Osteoblast (primary cell): ENCODE data around the gene FAM219A. TPM values are rescaled to one million over a fixed set of nuclear protein-coding genes. Genes with fewer than 3 reads are reported as not detected.

ENCODE experiments used
- DNase-seq: peaks from one replicate; pipeline ENCODE4 v3.0.0; 2011; ENCODE audit warnings: low spot score, mixed read lengths; ENCODE audit not compliant: insufficient read length; ENCODE audit errors: missing footprints
- H2AFZ ChIP-seq: 2 replicates; pipeline ENCODE4 v1.6.0; 2011; ENCODE audit warnings: mild to moderate bottlenecking, low read length
- H3K27ac ChIP-seq: 2 replicates; pipeline ENCODE4 v1.5.1; 2011; ENCODE audit warnings: mild to moderate bottlenecking, low read depth, low read length, moderate library complexity
- H3K27me3 ChIP-seq: 2 replicates; pipeline ENCODE4 v1.6.0; 2012; ENCODE audit warnings: mild to moderate bottlenecking, control low read depth, inconsistent platforms, low read length, moderate library complexity; ENCODE audit not compliant: insufficient read depth
- H3K36me3 ChIP-seq: 2 replicates; pipeline ENCODE4 v1.5.1; 2011; ENCODE audit warnings: mild to moderate bottlenecking, low read length, control low read depth, moderate library complexity; ENCODE audit not compliant: insufficient read depth
- H3K4me1 ChIP-seq: 2 replicates; pipeline ENCODE4 v1.5.1; 2011; ENCODE audit warnings: mild to moderate bottlenecking, low read length, control low read depth, moderate library complexity; ENCODE audit not compliant: insufficient read depth
- H3K4me2 ChIP-seq: 2 replicates; pipeline ENCODE4 v1.6.0; 2011; ENCODE audit warnings: mild to moderate bottlenecking, low read length; ENCODE audit not compliant: insufficient read depth
- H3K4me3 ChIP-seq: fragments of 200-600 bp; sonication (generic); 3 replicates; pipeline ENCODE4 v1.5.1; 2012; ENCODE audit warnings: mild to moderate bottlenecking, low read length, inconsistent platforms; ENCODE audit not compliant: insufficient read depth
- H3K79me2 ChIP-seq: 2 replicates; pipeline ENCODE4 v1.6.0; 2012; ENCODE audit warnings: mild to moderate bottlenecking, low read length, control low read depth, inconsistent platforms; ENCODE audit not compliant: insufficient read depth
- H3K9me3 ChIP-seq: 2 replicates; pipeline ENCODE4 v1.5.1; 2011; ENCODE audit warnings: low read depth, low read length, control low read depth
- H4K20me1 ChIP-seq: 2 replicates; pipeline ENCODE4 v1.6.0; 2012; ENCODE audit warnings: mild to moderate bottlenecking, low read length, control low read depth; ENCODE audit not compliant: insufficient read depth
- CTCF ChIP-seq: IDR thresholded peaks from 2 replicates; pipeline ENCODE4 v1.5.1; 2011; ENCODE audit warnings: mild to moderate bottlenecking, low read depth, low read length, moderate library complexity; ENCODE audit errors: extremely low read depth
- total RNA-seq: library from RNA; depleted of rRNA; stranded (reverse); fragments of >200 nt; gene quantifications from 2 replicates; pipeline ENCODE4 v1.2.3, GENCODE V29; 2012

Gene FAM219A
- total RNA-seq, 1 donor: 9.4 TPM

GRCh38 chr9:34383904-34384303, 74.5 kb downstream of the FAM219A start:
- no peak overlapping the region for H2AFZ ChIP-seq
- DNase-seq: no peak
- H4K20me1 ChIP-seq: no peaks in the 10 kb centered on the region
- no peaks in the 10 kb centered on the region for H3K36me3 ChIP-seq
- no peaks in the 10 kb centered on the region for H3K27me3 ChIP-seq
- H3K4me1 ChIP-seq: peaks cover 4% of the 10 kb centered on the region
- no peak for TF ChIP-seq CTCF
- no peak overlapping the region for H3K4me2 ChIP-seq
- H3K27ac ChIP-seq: no peak overlapping the region
- H3K79me2 ChIP-seq: no peaks in the 10 kb centered on the region
- no peak overlapping the region for H3K4me3 ChIP-seq
- H3K9me3 ChIP-seq: no peaks in the 10 kb centered on the region

GRCh38 chr9:34382879-34383278, 75.5 kb downstream of the FAM219A start:
- Histone ChIP-seq H3K4me3 (no peak overlapping the region), H4K20me1 (no peaks in the 10 kb centered on the region), H3K79me2 (no peaks in the 10 kb centered on the region), H3K9me3 (no peaks in the 10 kb centered on the region), H3K36me3 (no peaks in the 10 kb centered on the region), H3K27ac (no peak overlapping the region), H3K4me2 (no peak overlapping the region), H3K27me3 (no peaks in the 10 kb centered on the region), H2AFZ (no peak overlapping the region), H3K4me1 (peaks cover 4% of the 10 kb centered on the region)
- DNase-seq: peak; percentile 13
- no peak for TF ChIP-seq CTCF

- Histone ChIP-seq H3K4me1 (peaks cover 4% of the 10 kb centered on the region), H4K20me1 (no peaks in the 10 kb centered on the region), H3K4me3 (no peak overlapping the region), H3K27ac (no peak overlapping the region), H3K79me2 (no peaks in the 10 kb centered on the region), H2AFZ (no peak overlapping the region), H3K27me3 (no peaks in the 10 kb centered on the region), H3K9me3 (no peaks in the 10 kb centered on the region), H3K36me3 (no peaks in the 10 kb centered on the region), H3K4me2 (no peak overlapping the region)
- DNase-seq: peak; percentile 30
- no peak for TF ChIP-seq CTCF
Observed at GRCh38 chr9:34382054-34382453, 76.3 kb downstream of the FAM219A start.

GRCh38 chr9:34381323-34381722, 77.0 kb downstream of the FAM219A start:
- Histone ChIP-seq H3K4me2 (peak overlapping the region; percentile 84), H3K4me3 (peak overlapping the region; percentile 71), H3K4me1 (peaks cover 5% of the 10 kb centered on the region), H3K27ac (no peak overlapping the region), H4K20me1 (no peaks in the 10 kb centered on the region), H3K9me3 (no peaks in the 10 kb centered on the region), H3K27me3 (no peaks in the 10 kb centered on the region), H2AFZ (peak overlapping the region; percentile 81), H3K36me3 (no peaks in the 10 kb centered on the region), H3K79me2 (no peaks in the 10 kb centered on the region)
- no peak for TF ChIP-seq CTCF
- DNase-seq: no peak
